Measurements from ENCODE around the gene FAR1.
A peak's percentile ranks its signal among the peaks of the same experiment; 100 is the strongest.
"Not testable (repeated sequence)": the region's sequence is repeated elsewhere in the genome, so short reads cannot be mapped to it uniquely, and the experiment has no call there.

The FAR1 gene, protein sequence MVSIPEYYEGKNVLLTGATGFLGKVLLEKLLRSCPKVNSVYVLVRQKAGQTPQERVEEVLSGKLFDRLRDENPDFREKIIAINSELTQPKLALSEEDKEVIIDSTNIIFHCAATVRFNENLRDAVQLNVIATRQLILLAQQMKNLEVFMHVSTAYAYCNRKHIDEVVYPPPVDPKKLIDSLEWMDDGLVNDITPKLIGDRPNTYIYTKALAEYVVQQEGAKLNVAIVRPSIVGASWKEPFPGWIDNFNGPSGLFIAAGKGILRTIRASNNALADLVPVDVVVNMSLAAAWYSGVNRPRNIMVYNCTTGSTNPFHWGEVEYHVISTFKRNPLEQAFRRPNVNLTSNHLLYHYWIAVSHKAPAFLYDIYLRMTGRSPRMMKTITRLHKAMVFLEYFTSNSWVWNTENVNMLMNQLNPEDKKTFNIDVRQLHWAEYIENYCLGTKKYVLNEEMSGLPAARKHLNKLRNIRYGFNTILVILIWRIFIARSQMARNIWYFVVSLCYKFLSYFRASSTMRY

DNA sequence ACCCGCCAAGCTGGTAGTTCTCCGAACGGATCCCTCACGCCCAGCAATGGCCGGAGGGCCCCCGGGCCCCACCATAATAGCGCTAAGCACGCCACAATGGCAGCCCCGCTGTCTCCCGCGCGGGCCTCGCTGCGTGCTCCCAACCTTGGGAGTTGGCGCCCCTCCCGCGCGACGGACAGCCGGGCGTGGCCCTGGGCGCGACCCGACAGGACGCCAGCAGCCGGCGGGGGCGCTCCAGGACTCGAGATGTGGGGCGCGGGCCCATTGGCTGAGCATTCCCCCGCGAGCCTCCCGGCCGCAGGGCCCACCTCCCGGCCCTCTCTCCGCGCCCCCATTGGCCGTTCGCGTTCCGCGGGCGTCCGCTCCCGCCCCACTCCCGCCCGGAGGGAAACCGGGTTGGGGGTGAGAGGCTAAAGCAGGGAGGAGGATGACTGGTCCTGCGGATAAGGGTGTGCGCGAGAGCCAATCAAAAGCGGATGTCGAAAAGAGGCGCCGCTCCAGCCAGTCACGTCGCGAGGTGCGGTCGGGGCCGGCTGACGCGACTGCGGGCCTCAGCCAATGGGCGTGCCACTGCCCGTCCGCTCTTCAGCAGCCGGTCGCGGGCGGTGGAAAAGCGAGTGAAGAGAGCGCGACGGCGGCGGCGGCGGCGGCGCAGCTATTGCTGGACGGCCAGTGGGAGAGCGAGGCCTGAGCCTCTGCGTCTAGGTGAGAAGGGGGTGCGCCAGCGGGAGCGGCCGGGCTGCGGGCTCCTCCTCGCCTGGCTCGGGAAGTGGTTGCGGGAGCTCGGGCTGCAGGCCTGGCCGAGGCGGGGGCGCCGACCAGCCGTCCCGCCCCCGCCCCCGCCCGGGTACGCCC lies at the start of gene FAR1:
Gene FAR1 (plus strand): TSS at position 567 of the 855 bp plus-strand sequence. CDS start 26,098 bp downstream, outside the sequence.
- DNase-seq (ENCODE audit: low read depth in 4 of 4, low spot score in 1 of 4), result peak; percentile 87 to 94 (median 90)

DNA sequence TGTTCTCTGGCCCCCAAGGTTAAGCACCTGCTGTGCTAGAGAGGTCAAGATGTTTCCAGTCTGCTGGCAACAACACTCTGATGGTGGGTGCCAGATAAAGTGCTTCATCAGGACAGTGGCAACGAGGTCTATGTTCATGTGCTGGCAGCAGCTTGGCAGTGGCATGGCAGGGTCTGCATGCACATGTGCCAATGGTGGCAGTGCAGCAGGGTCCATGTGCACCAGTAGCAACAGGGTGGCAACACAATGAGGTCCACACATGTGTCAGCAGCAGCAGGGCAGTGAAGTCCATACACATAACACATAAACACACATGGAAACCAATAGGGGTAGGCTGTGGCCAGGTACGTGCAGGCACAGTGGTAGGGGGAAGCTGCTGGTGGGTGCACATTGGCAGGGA lies 48.4 kb upstream of the FAR1 start:
- DNase-seq (ENCODE audit: low read depth in 4 of 4, low spot score in 1 of 4), result no peak

DNA sequence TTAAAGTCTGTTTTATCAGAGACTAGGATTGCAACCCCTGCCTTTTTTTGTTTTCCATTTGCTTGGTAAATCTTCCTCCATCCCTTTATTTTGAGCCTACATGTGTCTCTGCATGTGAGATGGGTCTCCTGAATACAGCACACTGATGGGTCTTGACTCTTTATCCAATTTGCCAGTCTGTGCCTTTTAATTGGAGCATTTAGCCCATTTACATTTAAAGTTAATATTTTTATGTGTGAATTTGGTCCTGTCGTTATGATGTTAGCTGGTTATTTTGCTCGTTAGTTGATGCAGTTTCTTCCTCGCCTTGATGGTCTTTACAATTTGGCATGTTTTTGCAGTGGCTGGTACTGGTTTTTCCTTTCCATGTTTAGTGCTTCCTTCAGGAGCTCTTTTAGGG lies 41.6 kb upstream of the FAR1 start:
- DNase-seq (ENCODE audit: low read depth in 4 of 4, low spot score in 1 of 4), result not testable (repeated sequence)

DNA sequence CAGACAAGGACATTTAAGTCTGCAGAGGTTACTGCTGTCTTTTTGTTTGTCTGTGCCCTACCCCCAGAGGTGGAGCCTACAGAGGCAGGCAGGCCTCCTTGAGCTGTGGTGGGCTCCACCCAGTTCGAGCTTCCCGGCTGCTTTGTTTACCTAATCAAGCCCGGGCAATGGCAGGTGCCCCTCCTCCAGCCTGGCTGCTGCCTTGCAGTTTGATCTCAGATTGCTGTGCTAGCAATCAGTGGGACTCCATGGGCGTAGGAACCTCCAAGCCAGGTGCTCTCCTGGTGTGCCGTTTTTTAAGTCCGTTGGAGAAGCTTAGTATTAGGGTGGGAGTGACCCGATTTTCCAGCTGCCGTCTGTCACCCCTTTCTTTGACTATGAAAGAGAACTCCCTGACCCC lies 39.8 kb upstream of the FAR1 start:
- DNase-seq (ENCODE audit: low read depth in 4 of 4, low spot score in 1 of 4), result not testable (repeated sequence)

DNA sequence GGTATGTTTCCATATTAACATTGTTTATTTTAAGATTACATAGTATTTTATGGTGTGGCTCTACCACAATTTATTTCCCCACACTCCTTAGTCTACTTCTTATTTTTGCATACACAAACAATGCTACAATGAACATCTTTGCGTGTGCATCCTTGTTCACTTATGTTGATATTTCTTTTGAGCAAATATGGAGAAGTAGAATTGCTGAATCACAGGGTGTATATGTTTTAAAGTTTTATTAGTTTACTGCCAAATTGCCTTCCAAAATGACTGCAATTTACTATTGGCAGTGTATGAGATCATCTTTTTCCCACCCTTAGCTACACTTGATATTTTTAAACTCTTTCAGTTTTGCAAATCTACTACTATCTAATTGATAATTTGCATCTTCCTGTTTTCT lies 38.7 kb upstream of the FAR1 start:
- DNase-seq (ENCODE audit: low read depth in 4 of 4, low spot score in 1 of 4), result no peak

DNA sequence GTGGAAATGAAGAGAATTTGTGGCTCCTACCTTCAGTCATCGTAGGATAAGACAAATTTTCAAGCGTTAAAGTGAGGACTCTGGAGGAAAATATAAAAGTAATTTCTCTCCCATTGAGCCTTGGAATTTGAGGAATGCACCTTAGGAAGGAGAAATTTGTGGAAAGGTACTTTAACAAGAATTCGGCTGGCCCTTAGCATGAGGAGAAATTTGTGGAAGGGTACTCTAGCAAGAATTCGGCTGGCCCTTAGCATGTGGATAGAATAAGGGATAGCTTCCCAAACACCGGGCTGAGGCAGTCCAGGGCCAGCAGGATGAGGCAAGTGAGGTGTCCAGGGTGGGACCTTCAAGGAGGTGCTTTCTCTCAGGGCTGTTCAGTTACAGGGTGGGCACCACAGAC lies 33.2 kb upstream of the FAR1 start:
- DNase-seq (ENCODE audit: low read depth in 4 of 4, low spot score in 1 of 4), result no peak

DNA sequence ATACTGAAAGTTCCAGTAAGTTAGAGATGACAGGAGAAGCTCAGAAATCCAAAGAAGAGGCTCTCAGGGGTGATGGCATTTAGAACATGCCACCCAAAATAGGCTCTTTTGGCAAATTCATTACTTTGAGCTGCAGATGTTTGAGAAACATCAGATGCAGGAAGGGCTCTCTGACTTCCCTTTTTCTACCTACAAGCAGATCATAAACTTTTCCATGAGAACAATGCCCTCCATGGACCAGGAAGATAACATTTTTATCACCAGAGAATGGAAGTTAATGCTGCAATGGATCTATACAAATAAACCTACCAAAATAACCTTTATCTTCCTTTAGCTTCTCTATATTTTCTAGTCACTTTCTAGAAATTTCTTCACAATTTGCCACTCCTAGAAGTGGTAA lies 32.7 kb upstream of the FAR1 start:
- no peak for DNase-seq (ENCODE audit: low read depth in 4 of 4, low spot score in 1 of 4)

DNA sequence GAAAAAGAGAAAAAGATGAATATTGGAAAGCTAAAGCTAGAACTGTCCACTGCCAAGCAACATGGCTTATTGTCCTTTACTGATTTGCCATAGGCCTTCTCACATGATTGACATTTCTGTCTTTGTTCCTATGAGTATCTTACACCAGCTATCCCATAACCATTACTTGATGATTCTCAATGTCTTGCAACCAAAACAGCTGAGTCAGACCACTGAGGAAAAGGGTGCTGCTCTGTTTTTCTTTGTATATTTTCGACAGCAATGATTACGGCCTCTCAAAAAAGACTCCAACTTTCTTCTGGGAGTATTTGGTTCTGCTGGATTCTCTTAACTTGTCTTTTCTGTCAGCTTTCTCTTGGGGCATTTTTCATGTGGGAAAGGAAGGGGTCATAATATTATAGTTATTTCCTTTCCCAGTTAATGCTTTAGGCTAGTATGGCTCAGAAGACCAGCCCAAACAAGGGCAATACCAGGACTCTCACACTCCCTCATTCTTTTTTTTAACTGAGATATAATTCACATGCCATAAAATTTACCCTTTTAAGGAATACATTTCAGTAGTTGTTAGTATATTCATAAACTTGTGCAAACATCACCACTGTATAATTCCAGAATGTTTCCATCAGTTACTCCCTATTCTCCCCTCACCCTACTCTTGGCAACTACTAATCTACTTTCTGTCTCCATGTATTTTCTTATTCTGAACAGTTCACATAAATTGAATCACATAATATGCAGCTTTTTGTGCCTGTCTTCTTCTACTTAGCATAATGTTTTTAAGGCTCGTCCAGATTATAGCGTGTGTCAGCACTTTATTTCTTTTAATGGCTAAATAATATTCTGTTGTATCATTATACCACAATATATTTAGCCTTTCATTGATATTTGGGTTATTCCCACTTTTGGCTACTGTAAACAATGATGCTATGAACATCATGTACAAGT lies 31.1 kb upstream of the FAR1 start:
- no peak for DNase-seq (ENCODE audit: low read depth in 4 of 4, low spot score in 1 of 4)

DNA sequence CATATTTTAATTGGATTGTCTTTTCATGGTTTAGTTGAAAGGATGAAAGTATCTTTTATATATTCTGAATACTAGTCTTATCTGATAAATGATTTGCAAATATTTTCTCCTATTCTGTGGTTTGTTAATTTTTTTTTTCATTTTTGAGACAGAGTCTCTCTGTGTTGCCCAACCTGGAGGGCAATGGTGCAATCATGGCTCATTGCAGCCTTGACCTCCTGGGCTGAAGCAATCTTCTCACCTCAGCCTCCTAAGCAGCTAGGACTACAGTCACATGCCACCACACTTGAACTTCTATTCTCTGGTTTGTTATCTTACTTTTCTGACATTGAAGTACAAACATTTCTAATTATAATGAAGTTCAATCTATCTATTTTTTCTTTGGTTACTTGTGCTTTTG lies 30.0 kb upstream of the FAR1 start:
- no peak for DNase-seq (ENCODE audit: low read depth in 4 of 4, low spot score in 1 of 4)

DNA sequence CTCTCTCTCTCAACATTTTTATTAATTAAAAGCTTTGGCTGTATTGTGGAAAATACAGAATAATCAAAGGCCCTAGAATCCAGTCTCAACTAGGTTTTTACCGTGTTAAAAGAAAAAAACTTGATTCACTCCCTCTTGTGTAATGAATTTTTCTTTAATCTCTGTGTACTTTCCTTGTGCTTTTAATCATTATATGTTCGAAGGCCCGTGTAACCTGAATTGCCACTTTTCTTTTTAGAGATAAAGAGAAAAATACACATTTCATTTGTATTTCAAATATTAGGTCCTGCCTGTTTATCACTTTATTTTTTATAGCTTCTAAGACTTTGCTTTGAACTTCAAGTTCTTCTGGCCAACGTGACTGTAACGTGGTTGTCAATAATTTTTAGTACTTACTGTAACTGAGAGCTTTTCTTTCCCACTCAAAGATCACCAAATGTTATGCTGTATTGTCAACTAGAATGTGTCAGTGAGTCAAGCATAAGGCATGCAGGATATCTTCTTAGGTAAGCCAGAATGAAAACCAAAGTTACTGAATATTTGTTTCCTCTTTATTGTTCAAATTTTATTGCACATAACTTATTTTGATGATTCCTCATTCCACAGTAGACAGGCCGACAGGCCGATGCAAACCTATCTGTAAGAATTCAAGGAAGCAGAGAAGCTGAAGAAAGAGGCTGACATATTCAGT lies 23.3 kb upstream of the FAR1 start:
- DNase-seq (ENCODE audit: low read depth in 4 of 4, low spot score in 1 of 4), result no peak

DNA sequence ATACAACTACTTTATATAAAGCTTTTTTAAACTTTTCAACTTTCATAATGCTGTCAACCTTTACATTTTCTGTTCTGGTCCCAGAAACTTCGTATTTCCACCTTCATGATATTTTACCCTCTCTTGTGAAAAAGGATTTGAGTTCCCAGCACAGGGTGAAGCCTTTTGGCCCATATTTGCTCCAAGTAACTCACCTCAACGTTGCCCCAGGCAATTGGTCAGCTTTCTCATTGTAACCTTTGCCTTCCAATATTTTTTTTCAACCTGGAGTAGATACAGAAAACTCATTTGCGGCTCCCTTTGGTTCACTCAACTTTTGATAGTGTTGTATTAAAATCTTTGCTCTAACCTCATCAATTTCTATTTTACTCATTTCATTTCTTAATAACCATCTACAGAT lies 21.1 kb upstream of the FAR1 start:
- no peak for DNase-seq (ENCODE audit: low read depth in 4 of 4, low spot score in 1 of 4)

DNA sequence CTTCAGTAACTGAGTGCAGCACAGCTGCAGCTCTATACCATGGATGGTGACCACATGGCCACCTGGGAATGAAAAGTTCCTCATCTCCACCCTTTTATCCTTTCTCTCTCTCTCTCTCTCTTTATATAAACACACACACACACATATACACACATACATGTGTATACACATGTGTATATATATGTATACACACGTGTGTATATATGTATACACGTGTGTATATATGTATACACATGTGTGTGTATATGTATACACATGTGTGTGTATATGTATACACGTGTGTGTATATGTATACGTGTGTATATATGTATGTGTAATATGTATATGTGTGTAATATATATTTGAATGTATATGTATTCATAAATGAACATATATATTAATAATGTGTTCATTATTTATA lies 18.8 kb upstream of the FAR1 start:
- no peak for DNase-seq (ENCODE audit: low read depth in 4 of 4, low spot score in 1 of 4)

DNA sequence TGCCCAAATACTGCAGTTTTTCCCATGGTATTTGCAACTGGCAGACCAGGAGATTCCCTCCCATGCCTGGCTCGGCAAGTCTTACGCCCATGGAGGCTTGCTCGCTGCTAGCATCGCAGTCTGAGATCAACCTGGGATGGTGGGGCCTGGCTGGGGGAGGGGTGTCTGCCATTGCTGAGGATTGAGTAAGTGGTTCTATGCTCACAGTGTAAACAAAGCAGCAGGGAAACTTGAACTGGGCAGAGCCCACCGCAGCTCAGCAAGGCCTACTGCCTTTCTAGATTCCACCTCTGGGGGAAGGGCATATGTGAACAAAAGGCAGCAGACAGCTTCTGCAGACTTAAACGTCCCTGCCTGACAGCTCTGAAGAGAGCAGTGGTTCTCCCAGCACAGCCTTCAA lies 17.0 kb upstream of the FAR1 start:
- DNase-seq (ENCODE audit: low read depth in 4 of 4, low spot score in 1 of 4), result not testable (repeated sequence)

DNA sequence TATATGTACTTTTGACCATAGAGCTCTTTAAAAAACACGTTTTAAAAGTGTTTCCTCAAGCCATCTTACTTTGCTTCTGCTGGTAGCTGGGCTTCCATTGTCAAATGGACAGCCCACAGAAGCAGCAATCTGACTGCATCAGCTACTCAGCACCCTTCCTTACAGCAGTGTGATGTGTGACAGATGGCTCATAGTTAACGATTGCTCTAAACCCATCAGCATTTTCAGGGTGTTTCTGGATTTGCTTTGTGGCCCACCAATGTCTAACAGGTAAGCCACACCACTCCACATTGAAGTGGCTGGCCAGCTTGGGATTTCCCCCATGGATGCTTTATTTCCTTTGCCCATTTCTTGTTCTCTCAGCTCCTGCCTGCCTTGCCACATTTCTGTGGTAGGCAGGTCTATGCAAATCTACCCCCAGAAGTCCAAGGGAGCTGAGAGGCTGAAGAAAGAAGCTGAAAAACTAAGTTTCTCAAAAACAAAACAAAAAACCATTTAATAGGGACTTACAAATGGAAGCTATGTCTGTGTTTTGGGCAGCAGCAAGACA lies 7.3 kb upstream of the FAR1 start:
- no peak for DNase-seq (ENCODE audit: low read depth in 4 of 4, low spot score in 1 of 4)

DNA sequence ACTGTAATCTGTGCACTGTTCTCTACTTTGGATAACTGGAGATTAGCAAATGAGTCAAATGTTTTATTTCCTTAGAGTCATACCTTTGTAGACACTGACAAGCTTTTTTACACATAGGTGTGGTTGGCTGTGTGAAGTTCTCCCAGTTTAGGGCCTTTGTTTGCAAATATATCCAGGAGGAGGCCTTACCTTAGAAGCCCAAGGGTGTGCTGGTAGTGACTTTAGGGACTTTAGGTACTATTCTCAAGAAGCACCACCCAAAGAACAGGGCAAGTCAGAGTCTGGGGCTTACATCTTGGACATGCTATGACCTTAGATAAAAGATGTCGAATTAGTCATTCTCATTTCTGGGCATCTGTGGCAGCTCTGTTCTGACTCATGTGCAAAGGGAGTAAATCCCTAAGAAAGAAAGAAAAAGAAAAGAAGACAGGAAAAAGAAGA lies 4.8 kb upstream of the FAR1 start:
- no peak for DNase-seq (ENCODE audit: low read depth in 4 of 4, low spot score in 1 of 4)

DNA sequence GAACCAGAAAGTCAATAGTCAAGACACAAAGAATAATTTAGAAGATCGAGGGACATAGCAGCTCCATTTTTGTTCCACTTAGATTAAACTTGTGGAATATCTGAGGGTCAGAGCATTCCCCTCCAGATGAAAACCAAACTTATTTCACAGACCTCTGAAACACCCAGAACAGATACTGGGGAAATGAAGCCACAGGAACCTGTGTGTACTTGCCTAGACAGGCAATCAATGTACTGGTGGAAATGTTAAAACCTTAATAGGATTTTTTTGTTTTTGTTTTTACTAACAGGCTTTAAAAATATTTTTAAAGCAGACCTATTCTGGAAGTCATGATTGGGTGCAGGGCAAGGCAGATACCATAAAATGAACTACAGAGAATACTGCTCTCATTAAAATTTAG lies 4.1 kb upstream of the FAR1 start:
- DNase-seq (ENCODE audit: low read depth in 4 of 4, low spot score in 1 of 4), result no peak

DNA sequence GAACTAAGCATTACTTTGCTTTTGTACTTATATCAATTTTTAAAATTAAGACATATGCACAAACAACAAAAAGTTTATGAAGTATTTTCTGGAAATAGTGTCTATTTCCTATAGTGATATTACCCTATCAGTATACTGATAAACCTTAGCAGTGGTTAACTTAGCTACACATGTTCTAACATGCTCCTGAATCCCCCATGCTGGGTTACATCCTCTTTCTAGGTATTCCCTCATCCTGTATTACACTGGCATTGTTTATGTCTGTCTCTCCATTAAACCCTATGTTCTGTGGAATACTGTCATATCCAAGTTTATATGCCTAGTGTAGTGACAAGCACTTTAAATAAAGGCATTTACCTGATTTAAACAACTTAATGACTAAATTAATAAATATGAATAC lies 1.8 kb upstream of the FAR1 start:
- no peak for DNase-seq (ENCODE audit: low read depth in 4 of 4, low spot score in 1 of 4)

DNA sequence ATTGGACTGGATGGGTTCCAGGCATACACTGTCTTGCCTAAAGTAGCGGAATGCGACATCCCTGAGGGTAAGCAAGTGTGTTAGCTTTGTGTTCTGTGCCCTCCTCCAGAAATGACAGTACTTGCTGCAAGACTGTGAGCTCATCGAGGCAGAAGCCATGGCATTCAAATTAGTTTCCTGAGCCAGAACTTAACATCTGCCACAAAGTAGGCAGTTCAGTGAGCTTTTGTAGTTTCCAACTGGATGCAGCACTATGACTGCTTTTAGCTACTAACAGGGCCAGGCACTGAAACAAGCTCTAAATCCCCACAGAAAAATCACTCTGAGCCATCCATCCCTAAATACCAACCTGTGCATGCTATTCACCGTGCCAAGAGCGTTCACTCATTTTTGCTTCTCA lies 1.2 kb upstream of the FAR1 start:
- DNase-seq (ENCODE audit: low read depth in 4 of 4, low spot score in 1 of 4), result no peak

DNA sequence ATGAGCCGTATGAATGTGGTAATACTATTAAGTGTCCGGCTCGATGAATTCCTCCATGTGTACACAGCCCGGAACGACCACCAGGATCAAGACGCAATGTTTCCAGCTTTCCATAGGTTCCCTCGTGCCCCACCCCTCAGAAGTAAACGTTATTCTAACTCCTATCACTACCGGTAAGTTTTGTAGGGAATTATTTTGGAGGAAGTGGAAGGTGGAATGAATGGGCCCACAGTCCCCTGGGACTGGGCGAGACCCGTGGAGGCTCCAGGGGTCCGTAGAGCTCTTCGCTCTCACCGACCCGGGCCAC lies 720 bp upstream of the FAR1 start:
- DNase-seq (ENCODE audit: low read depth in 4 of 4, low spot score in 1 of 4), result no peak

DNA sequence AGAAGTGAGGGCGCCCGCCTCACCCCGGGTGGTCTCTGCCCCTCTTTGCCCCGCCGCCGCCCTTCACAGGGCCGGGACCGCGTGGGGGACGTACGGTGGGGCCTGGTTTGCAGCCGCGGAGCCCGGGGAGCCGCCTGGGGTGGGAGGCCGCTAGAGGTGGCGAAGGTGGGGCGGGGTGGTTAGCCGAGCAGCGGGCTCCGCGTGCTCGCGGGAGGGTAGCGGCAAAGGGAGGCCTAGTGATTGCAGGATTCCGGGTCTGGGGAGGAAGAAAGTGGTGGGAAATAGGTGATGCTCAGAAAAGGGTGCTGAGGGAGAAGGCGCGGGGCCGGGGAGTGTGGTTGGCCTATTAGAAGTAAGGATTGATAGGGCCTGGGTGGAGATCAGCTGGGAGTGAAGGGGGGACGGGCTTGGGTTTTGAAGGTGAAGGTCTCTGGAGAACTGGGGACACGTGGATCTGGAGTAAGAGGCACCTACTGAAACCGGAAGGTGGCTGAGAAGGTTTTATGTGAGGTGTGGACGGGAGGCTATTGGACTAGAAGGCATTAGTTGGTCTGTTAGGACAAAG lies 571 bp downstream of the FAR1 start:
- peak in 3 of 4 experiments; percentile 11 to 27 (median 23) for DNase-seq (ENCODE audit: low read depth in 4 of 4, low spot score in 1 of 4)
